ENCODE measurements around the gene DEFB114.

GRCh38 chr6:49978332-49979226 is 14.6 kb upstream of the DEFB114 start:
- no peak for TF ChIP-seq CTCF (IDR thresholded peaks at IDR 0.05 in 4 of 5, conservative IDR thresholded peaks at IDR 0.05 in 1 of 5)
- TF ChIP-seq POLR2A (IDR thresholded peaks at IDR 0.05), result no peak

Measured in gastrocnemius medialis (tissue), 4 donors.